Natural killer cell (primary cell): ENCODE measurements around the gene EFHC2. TPM values are rescaled to one million over a fixed set of nuclear protein-coding genes. Genes with fewer than 3 reads are reported as not detected.

Experiments used
- ATAC-seq, 3 donors: fragments of 150-1000 bp in 2 of 3; fragments of 200-7000 bp in 1 of 3; cut with Tn5 transposase; 1 replicate in 1 of 3; 2 replicates in 2 of 3; pipeline ENCODE4 v1.10.0; 2021; ENCODE audit warnings: mild to moderate bottlenecking in 2 of 3, moderate library complexity in 2 of 3
- DNase-seq, 2 donors: peaks; one replicate each; pipeline versions ENCODE4 v3.0.0 to v3.0.0-alpha.2; 2013 to 2021; ENCODE audit warnings: mixed read lengths in 1 of 2
- H3K27ac ChIP-seq: one replicate; pipeline ENCODE4 v1.5.1; 2013; ENCODE audit warnings: mild to moderate bottlenecking, low read length
- H3K27me3 ChIP-seq: one replicate; pipeline ENCODE4 v1.6.1; 2013; ENCODE audit warnings: low read length; ENCODE audit not compliant: control insufficient read depth, insufficient read depth
- H3K36me3 ChIP-seq: one replicate; pipeline ENCODE4 v1.6.1; 2013; ENCODE audit warnings: low read length; ENCODE audit not compliant: control insufficient read depth, insufficient read depth
- H3K4me1 ChIP-seq: one replicate; pipeline ENCODE4 v1.6.1; 2013; ENCODE audit warnings: low read length; ENCODE audit not compliant: control insufficient read depth, insufficient read depth
- H3K4me3 ChIP-seq: one replicate; pipeline ENCODE4 v1.5.1; 2013; ENCODE audit warnings: low read length
- H3K9me3 ChIP-seq: one replicate; pipeline ENCODE4 v1.6.1; 2013; ENCODE audit warnings: low read length; ENCODE audit not compliant: control insufficient read depth, insufficient read depth
- H3K27ac Mint-ChIP-seq, 2 donors: one replicate each; pipeline ENCODE4 v1.8.0; 2022; ENCODE audit warnings: mild to moderate bottlenecking in 2 of 2, mixed read lengths in 2 of 2, moderate library complexity in 1 of 2
- H3K27me3 Mint-ChIP-seq, 2 donors: one replicate each; pipeline ENCODE4 v1.8.0; 2022; ENCODE audit warnings: low read depth in 2 of 2, mixed read lengths in 2 of 2
- H3K36me3 Mint-ChIP-seq: one replicate; pipeline ENCODE4 v1.8.0; 2022; ENCODE audit warnings: mixed read lengths
- H3K4me1 Mint-ChIP-seq, 2 donors: one replicate each; pipeline ENCODE4 v1.8.0; 2022; ENCODE audit warnings: mixed read lengths in 2 of 2
- H3K4me3 Mint-ChIP-seq: one replicate; pipeline ENCODE4 v1.8.0; 2022; ENCODE audit warnings: mild to moderate bottlenecking, moderate library complexity, mixed read lengths
- H3K9me3 Mint-ChIP-seq, 2 donors: one replicate each; pipeline ENCODE4 v1.8.0; 2022; ENCODE audit warnings: mixed read lengths in 2 of 2
- WGBS: methylation state at CpG from one replicate; pipeline ENCODE4 v1.1.7; 2013; ENCODE audit warnings: missing lambda C conversion rate; ENCODE audit not compliant: insufficient coverage; 5-methylcytosine and 5-hydroxymethylcytosine counted together
- intact Hi-C: fragments of 100-400 bp; cut with micrococcal nuclease; formaldehyde crosslinking; loops from one replicate; pipeline ENCODE4 v1.14.2; 2022
- total RNA-seq, 4 donors: library from RNA; stranded (reverse); fragments of 120-200 nt in 1 of 4; gene quantifications; one replicate each; pipeline versions ENCODE4 v1.2.3 to v1.2.4, GENCODE V29; 2013 to 2022
- TF ChIP-seq, protein P1 (sequence below): fragments of 200-600 bp; IDR thresholded peaks from one replicate; pipeline ENCODE4 v1.8.0; 2022; ENCODE audit warnings: antibody characterized with exemption

Gene EFHC2
- total RNA-seq, 3 donors from 2014 or later (not counting 1 experiment from before 2014, with no cell fraction given): 5.7 to 9.1 (median 8.9) TPM

DNA sequence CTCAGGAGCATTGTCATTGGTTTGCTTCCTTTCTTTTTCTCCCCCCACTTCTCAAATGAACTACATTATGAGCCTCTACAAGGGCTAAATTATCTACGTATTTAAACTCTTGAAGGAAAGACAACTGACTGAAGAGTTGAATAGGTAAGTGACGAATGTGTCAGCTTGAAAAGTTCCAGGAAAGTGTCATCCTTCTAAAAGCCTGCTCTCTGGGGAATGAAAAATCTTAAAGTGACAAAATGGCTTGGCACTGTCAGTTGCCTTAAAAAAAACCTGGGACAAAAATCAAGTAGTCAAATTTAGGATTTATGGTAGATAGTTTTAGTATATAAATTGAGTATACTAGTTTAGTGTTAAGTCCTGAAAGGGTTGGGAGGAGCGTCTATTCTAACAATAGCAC lies 196.3 kb downstream of the EFHC2 start:
- no peaks in the 10 kb centered on the region for H3K9me3 Mint-ChIP-seq
- Histone ChIP-seq H3K27ac (no peak overlapping the region), H3K27me3 (no peaks in the 10 kb centered on the region), H3K4me3 (no peak overlapping the region), H3K4me1 (no peaks in the 10 kb centered on the region), H3K9me3 (no peaks in the 10 kb centered on the region), H3K36me3 (no peaks in the 10 kb centered on the region)
- no peak for ATAC-seq
- TF ChIP-seq, protein P1, sequence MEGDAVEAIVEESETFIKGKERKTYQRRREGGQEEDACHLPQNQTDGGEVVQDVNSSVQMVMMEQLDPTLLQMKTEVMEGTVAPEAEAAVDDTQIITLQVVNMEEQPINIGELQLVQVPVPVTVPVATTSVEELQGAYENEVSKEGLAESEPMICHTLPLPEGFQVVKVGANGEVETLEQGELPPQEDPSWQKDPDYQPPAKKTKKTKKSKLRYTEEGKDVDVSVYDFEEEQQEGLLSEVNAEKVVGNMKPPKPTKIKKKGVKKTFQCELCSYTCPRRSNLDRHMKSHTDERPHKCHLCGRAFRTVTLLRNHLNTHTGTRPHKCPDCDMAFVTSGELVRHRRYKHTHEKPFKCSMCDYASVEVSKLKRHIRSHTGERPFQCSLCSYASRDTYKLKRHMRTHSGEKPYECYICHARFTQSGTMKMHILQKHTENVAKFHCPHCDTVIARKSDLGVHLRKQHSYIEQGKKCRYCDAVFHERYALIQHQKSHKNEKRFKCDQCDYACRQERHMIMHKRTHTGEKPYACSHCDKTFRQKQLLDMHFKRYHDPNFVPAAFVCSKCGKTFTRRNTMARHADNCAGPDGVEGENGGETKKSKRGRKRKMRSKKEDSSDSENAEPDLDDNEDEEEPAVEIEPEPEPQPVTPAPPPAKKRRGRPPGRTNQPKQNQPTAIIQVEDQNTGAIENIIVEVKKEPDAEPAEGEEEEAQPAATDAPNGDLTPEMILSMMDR: no peak
- no peaks in the 10 kb centered on the region for H3K36me3 Mint-ChIP-seq
- H3K4me1 Mint-ChIP-seq: peaks cover 0 to 8% of the 10 kb centered on the region in 2 donors
- H3K27ac Mint-ChIP-seq: no peak overlapping the region
- peaks cover 0 to 8% of the 10 kb centered on the region in 2 donors for H3K27me3 Mint-ChIP-seq
- 93% methylated on average over 3 of the region's 3 CpGs for WGBS
- intact Hi-C loops: no loop called here
- no peak overlapping the region for H3K4me3 Mint-ChIP-seq
- DNase-seq: no peak

GRCh38 chrX:44144177-44144945 lies 199.1 kb downstream of the EFHC2 start:
- ATAC-seq: no peak
- Mint-ChIP-seq H3K4me3 (no peak overlapping the region), H3K9me3 (no peaks in the 10 kb centered on the region), H3K36me3 (no peaks in the 10 kb centered on the region), H3K27ac (no peak overlapping the region), H3K27me3 (peaks cover 0 to 8% of the 10 kb centered on the region in 2 donors), H3K4me1 (no peaks in the 10 kb centered on the region)
- no peaks in the 10 kb centered on the region for H3K36me3 ChIP-seq
- no peaks in the 10 kb centered on the region for H3K4me1 ChIP-seq
- no peak overlapping the region for H3K27ac ChIP-seq
- no peak overlapping the region for H3K4me3 ChIP-seq
- H3K9me3 ChIP-seq: no peaks in the 10 kb centered on the region
- intact Hi-C loops: no loop called here
- TF ChIP-seq, protein P1: no peak
- 93% methylated on average over 8 of the region's 8 CpGs for WGBS
- DNase-seq: no peak
- no peaks in the 10 kb centered on the region for H3K27me3 ChIP-seq

DNA sequence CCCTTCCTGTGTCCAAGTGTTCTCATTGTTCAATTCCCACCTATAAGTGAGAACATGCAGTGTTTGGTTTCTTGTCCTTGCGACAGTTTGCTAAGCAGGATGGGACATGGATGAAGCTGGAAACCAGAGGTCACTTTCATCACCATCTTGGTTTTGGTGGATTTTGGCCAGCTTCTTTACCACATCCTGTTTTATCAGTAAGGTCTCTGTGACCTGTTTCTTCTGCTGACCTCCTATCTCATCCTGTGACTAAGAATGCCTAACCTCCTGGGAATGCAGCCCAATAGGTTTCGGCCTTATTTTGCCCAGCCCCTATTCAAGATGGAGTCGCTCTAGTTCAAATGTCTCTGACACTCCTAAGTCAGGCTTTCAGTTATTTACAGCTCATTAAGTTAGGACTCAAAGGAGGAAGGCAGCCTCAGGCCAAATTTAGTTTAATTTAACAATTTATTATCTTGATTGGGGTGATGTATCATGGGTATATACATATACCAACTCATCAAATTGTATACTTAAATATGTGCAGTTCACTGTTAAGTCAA lies 200.3 kb downstream of the EFHC2 start:
- TF ChIP-seq, protein P1: no peak
- WGBS: 80% methylated on average over 3 of the region's 3 CpGs
- H3K27ac ChIP-seq: no peak overlapping the region
- H3K4me1 ChIP-seq: no peaks in the 10 kb centered on the region
- ATAC-seq (no peak), DNase-seq (no peak)
- H3K36me3 Mint-ChIP-seq: no peaks in the 10 kb centered on the region
- H3K4me1 Mint-ChIP-seq: no peaks in the 10 kb centered on the region
- intact Hi-C loops: no loop called here
- no peaks in the 10 kb centered on the region for H3K36me3 ChIP-seq
- H3K27me3 Mint-ChIP-seq: peaks cover 0 to 8% of the 10 kb centered on the region in 2 donors
- H3K9me3 ChIP-seq: no peaks in the 10 kb centered on the region
- no peaks in the 10 kb centered on the region for H3K27me3 ChIP-seq
- H3K4me3 ChIP-seq: no peak overlapping the region
- H3K4me3 Mint-ChIP-seq: no peak overlapping the region
- H3K9me3 Mint-ChIP-seq: peaks cover 0 to 2% of the 10 kb centered on the region in 2 donors
- H3K27ac Mint-ChIP-seq: no peak overlapping the region
